NCI-H69 (cell line): Measurements from ENCODE around the gene TMEM183A.

Experiments
- DNase-seq: peaks from one replicate; lab custom pipeline; 2025; lab: John Stamatoyannopoulos, UW

Gene TMEM183A

GRCh38 chr1:203046984-203047630 lies 39.9 kb downstream of the TMEM183A start:
- no peak for DNase-seq

- DNase-seq, result no peak
Measured at GRCh38 chr1:203048086-203048485, 40.9 kb downstream of the TMEM183A start.

GRCh38 chr1:203048555-203049051 lies 41.4 kb downstream of the TMEM183A start:
- no peak for DNase-seq

GRCh38 chr1:203049077-203049476 lies 41.9 kb downstream of the TMEM183A start:
- DNase-seq, result no peak

GRCh38 chr1:203049576-203050180 lies 42.5 kb downstream of the TMEM183A start:
- no peak for DNase-seq

GRCh38 chr1:203050826-203051225 lies 43.7 kb downstream of the TMEM183A start:
- DNase-seq, result no peak

- peak; percentile 89 for DNase-seq
Measured at GRCh38 chr1:203051841-203052324, 44.7 kb downstream of the TMEM183A start.

- no peak for DNase-seq
Measured at GRCh38 chr1:203052601-203053000, 45.4 kb downstream of the TMEM183A start.

GRCh38 chr1:203054184-203054583 lies 47.0 kb downstream of the TMEM183A start:
- no peak for DNase-seq

- no peak for DNase-seq
Measured at GRCh38 chr1:203054642-203055041, 47.5 kb downstream of the TMEM183A start.

GRCh38 chr1:203055161-203055799 lies 48.1 kb downstream of the TMEM183A start:
- peak; percentile 37 for DNase-seq

GRCh38 chr1:203056012-203056411 lies 48.8 kb downstream of the TMEM183A start:
- DNase-seq, result no peak

GRCh38 chr1:203056516-203056915 lies 49.3 kb downstream of the TMEM183A start:
- DNase-seq, result peak; percentile 19

- peak; percentile 82 for DNase-seq
Measured at GRCh38 chr1:203057911-203058675, 50.9 kb downstream of the TMEM183A start.

- DNase-seq, result no peak
Measured at GRCh38 chr1:203058676-203058935, 51.4 kb downstream of the TMEM183A start.

GRCh38 chr1:203059485-203059884 lies 52.3 kb downstream of the TMEM183A start:
- no peak for DNase-seq

GRCh38 chr1:203060115-203060514 lies 52.9 kb downstream of the TMEM183A start:
- DNase-seq, result no peak

GRCh38 chr1:203063287-203063686 lies 56.1 kb downstream of the TMEM183A start:
- no peak for DNase-seq

GRCh38 chr1:203065191-203065590 lies 58.0 kb downstream of the TMEM183A start:
- DNase-seq, result no peak

- DNase-seq, result no peak
Measured at GRCh38 chr1:203065986-203066385, 58.8 kb downstream of the TMEM183A start.

GRCh38 chr1:203066965-203067364 lies 59.8 kb downstream of the TMEM183A start:
- no peak for DNase-seq

- peak; percentile 79 for DNase-seq
Measured at GRCh38 chr1:203069030-203069747, 62.0 kb downstream of the TMEM183A start.
